BE2C (cell line): ENCODE data around the gene AJUBA.
"Not testable (repeated sequence)": the region's sequence is repeated elsewhere in the genome, so short reads cannot be mapped to it uniquely, and the experiment has no call there.

Source experiments
- DNase-seq: peaks from one replicate; pipeline ENCODE4 v3.0.0-alpha.2; 2020
- H3K27me3 ChIP-seq: fragments of 250-450 bp; sonication (Bioruptor Pico); 2 replicates; pipeline ENCODE4 v1.5.1; 2020; ENCODE audit warnings: mild to moderate bottlenecking
- H3K36me3 ChIP-seq: fragments of 250-450 bp; sonication (Bioruptor Pico); 2 replicates; pipeline ENCODE4 v1.5.1; 2020; ENCODE audit warnings: mild to moderate bottlenecking
- H3K4me1 ChIP-seq: fragments of 250-450 bp; sonication (Bioruptor Pico); 2 replicates; pipeline ENCODE4 v1.5.1; 2020
- H3K4me3 ChIP-seq: 2 replicates; pipeline ENCODE4 v1.5.1; 2011; ENCODE audit warnings: low read depth, low read length
- H3K9me3 ChIP-seq: fragments of 250-450 bp; sonication (Bioruptor Pico); 2 replicates; pipeline ENCODE4 v1.5.1; 2020
- CTCF ChIP-seq: IDR thresholded peaks from 2 replicates; pipeline ENCODE4 v1.5.1; 2012; ENCODE audit warnings: mild to moderate bottlenecking, low read depth, low read length

Gene AJUBA

DNA sequence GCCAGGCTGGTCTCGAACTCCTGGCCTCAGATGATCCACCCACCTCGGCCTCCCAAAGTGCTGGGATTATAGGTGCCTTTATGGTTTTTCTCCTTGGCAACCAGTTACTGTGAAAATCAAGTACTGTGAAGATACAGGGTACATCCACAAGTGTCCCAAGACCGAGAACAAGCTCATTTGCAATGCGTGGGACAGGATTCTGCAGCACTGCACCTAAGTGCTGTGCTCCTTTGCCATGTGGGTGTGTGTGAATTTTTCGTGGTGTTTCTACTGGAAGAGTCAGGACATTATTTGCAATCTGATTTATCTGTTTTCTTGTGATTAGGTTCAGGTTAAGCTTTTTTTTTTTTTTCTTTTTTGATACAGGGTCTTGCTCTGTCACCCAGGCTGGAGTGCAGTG is 34.7 kb upstream of the AJUBA start:
- no peak for DNase-seq
- H3K4me1 ChIP-seq, result peaks cover 23% of the 10 kb centered on the region
- no peaks in the 10 kb centered on the region for H3K9me3 ChIP-seq
- H3K4me3 ChIP-seq, result no peak overlapping the region
- H3K27me3 ChIP-seq, result no peaks in the 10 kb centered on the region
- TF ChIP-seq CTCF, result no peak
- H3K36me3 ChIP-seq, result no peaks in the 10 kb centered on the region

DNA sequence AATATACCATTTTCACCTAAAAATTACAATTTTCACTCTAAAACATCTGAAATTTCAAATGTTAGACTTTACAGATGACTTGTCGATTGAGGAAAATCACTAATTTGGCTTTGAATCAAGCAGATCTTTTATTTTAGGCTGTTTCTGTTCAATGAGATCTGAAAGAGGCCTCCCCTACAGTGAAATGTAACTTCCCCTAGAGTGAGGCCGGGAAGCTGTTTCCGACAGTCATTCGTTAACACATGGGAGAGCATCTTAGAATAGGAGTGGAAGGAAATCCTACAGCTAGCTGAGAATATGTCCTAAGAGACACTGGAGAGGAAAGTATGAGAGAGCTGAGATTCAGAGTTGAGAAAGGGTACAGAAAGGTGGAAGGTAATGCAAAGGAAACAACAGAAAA is 33.3 kb upstream of the AJUBA start:
- peaks cover 11% of the 10 kb centered on the region for H3K4me1 ChIP-seq
- no peak overlapping the region for H3K4me3 ChIP-seq
- DNase-seq, result no peak
- TF ChIP-seq CTCF, result no peak
- no peaks in the 10 kb centered on the region for H3K27me3 ChIP-seq
- no peaks in the 10 kb centered on the region for H3K9me3 ChIP-seq
- no peaks in the 10 kb centered on the region for H3K36me3 ChIP-seq

DNA sequence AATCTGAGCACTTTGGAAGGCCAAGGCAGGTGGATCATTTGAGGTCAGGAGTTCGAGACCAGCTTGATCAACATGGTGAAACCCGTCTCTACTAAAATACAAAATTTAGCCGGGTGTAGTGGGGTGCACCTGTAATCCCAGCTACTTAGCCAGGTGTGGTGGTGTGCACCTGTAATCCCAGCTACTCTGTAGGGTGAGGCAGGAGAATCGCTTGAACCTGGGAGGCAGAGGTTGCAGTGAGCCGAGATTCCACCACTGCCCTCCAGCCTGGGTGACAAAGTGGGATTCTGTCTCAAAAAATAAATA is 31.4 kb upstream of the AJUBA start:
- not testable (repeated sequence) for H3K9me3 ChIP-seq, H3K36me3 ChIP-seq, H3K4me3 ChIP-seq, DNase-seq, H3K27me3 ChIP-seq
- H3K4me1 ChIP-seq, result peaks cover 13% of the 10 kb centered on the region

DNA sequence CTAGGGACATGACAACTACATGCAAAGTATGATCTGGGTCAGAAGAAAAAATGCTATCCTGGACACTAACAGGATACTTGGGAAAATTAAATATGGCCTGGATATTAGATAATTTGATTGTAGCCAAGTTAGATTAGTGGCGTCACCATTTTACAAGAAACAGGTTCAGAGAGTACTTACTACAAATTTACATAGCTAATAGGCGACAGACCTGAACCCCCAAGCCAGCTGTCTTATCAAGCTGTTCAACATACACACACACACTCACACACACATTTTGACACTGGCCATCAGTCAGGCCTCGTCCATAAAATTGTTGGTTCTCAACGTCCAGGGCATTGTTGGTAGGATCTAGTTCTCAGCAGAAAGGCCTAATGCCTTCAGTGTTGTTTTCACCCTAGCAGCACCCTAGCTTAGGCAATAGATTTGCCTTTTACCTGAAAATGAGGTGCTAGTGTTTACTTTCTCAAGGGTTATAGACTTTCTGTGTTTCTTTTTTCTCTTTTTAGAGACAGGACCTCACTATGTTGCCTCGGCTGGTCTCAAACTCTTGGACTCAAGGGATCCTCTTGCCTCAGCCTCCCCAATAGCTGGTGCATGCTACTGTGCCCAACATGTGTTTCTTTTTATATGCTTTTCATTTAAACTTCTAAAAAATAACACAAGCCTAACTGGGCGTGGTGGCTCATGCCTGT is 30.9 kb upstream of the AJUBA start:
- Histone ChIP-seq H3K4me3 (no peak overlapping the region), H3K27me3 (no peaks in the 10 kb centered on the region), H3K36me3 (no peaks in the 10 kb centered on the region), H3K4me1 (peaks cover 13% of the 10 kb centered on the region), H3K9me3 (no peaks in the 10 kb centered on the region)
- DNase-seq, result peak; percentile 28
- TF ChIP-seq CTCF, result no peak

DNA sequence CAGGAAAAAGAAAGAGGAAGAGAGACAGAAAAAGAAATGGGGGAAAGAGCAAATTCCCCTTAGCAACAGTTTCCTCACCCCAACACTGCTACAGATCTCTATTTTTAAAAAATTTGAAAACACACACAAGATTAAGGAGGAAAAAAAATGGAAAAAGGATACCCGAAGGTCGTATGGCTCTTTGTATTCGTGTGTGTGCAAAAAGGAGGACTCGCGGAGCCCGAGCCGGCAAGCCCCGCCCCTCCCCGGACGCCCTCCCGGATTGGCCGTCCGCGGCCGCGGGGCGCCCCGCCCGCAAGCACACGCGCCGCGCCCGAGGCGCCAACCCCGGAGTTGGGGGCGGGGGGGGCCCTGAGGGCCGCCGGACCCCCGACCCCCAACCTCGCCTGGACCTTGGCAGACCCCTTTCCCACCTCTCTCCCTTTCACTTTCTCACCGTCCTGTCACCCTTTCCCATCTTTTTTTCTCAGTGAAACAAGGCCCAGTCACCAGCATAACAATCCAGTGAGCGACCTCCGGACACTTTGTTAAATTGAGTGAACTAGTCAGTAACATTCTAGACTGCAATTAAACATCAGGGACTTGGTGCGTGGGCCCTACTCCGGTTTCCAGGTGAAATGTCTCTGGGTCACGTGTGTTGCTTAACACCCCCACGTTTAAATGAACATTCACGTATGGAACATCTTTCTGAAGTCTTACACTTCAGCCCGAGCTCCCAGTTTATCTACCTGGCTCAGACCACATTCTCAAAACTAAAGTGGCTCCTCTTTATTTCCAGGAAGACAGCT is 27.8 kb upstream of the AJUBA start, which contains the start of gene C14orf93:
Gene C14orf93 (minus strand): TSS at position 205 of the 788 bp plus-strand sequence. CDS start 11,120 bp downstream, outside the sequence.
- H3K9me3 ChIP-seq, result no peaks in the 10 kb centered on the region; the same call in 1 of the 2 replicates
- no peaks in the 10 kb centered on the region for H3K27me3 ChIP-seq
- peak within 1 kb of the TSS; percentile 68 for H3K4me3 ChIP-seq
- peaks cover 23% of the 10 kb centered on the region for H3K4me1 ChIP-seq
- no peaks in the 10 kb centered on the region for H3K36me3 ChIP-seq
- DNase-seq, result peak; percentile 86
- TF ChIP-seq CTCF, result no peak

- Histone ChIP-seq H3K36me3 (no peaks in the 10 kb centered on the region), H3K27me3 (no peaks in the 10 kb centered on the region), H3K9me3 (no peaks in the 10 kb centered on the region; the same call in 1 of the 2 replicates), H3K4me3 (peak overlapping the region; percentile 68), H3K4me1 (peaks cover 23% of the 10 kb centered on the region)
- DNase-seq, result no peak
- no peak for TF ChIP-seq CTCF
Measured at GRCh38 chr14:23009483-23009938, 27.2 kb upstream of the AJUBA start.
